ENCODE measurements around the gene LSM14A. TPM values are rescaled to one million over a fixed set of nuclear protein-coding genes. Genes with fewer than 3 reads are reported as not detected.

The LSM14A gene
- total and polyA plus RNA-seq, 2 of the 8 experiments (the other 6 are each of a cell fraction or from before 2014, with no cell fraction given): 117 to 195 TPM

- H4K20me1 ChIP-seq (replicated peaks in 1 of 2; ENCODE audit: control insufficient read depth in 1 of 2, insufficient read depth in 2 of 2, low read length in 2 of 2): no peaks in the 10 kb centered on the region
- POLR2A ChIA-PET (ENCODE audit: partially characterized antibody): interaction anchor here (0.9 to 1.7 kb wide), 2 partner anchors 10 to 37 kb away, joined by 3 to 4 read pairs; no protein-coding TSS in a partner anchor
- no peak for DNase-seq (ENCODE audit: low read depth in 1 of 2, low spot score in 2 of 2)
- no peak for TF ChIP-seq TAF7 (optimal IDR thresholded peaks at IDR 0.05; ENCODE audit: borderline replicate concordance, low read depth, low read length)
- TF ChIP-seq CBX5 (IDR thresholded peaks at IDR 0.05; ENCODE audit: low read depth, low read length): no peak
- no peak for TF ChIP-seq BRCA1 (IDR thresholded peaks at IDR 0.05; ENCODE audit: low read depth, low read length)
- TF ChIP-seq MAX (IDR thresholded peaks at IDR 0.05): no peak
- no peak for TF ChIP-seq CHD2 (IDR thresholded peaks at IDR 0.05; ENCODE audit: low read length)
- no peak for TF ChIP-seq RNF2 (IDR thresholded peaks at IDR 0.05; ENCODE audit: borderline replicate concordance, low read depth, low read length, missing control alignments, poor library complexity, severe bottlenecking)
- no peak for TF ChIP-seq CHD1 (IDR thresholded peaks at IDR 0.05; ENCODE audit: low read depth, low read length)
- no peak for TF ChIP-seq TEAD4 (IDR thresholded peaks at IDR 0.05; ENCODE audit: low read depth, low read length)
- TF ChIP-seq ASH2L (IDR thresholded peaks at IDR 0.05; ENCODE audit: low read length): no peak
Observed at GRCh38 chr19:34246340-34246739, 74.0 kb downstream of the LSM14A start.

More at GRCh38 chr19:34246340-34246739, 74.0 kb downstream of the LSM14A start:
- no peak overlapping the region for H3K18ac ChIP-seq (ENCODE audit: extremely low read depth, low read length)
- H4K91ac ChIP-seq (replicated peaks; ENCODE audit: insufficient read length, low read length): no peak overlapping the region
- no peak overlapping the region for H4K5ac ChIP-seq (ENCODE audit: insufficient read length, low read depth, low read length)
- H3K4me2 ChIP-seq (ENCODE audit: insufficient read depth in 1 of 2, low read depth in 2 of 2, low read length in 2 of 2): no peak overlapping the region
- H3K23ac ChIP-seq (ENCODE audit: insufficient read length): no peak overlapping the region
- H3K9me3 ChIP-seq (ENCODE audit: insufficient read depth in 2 of 2, low read depth in 1 of 2, low read length in 1 of 2): no peaks in the 10 kb centered on the region
- H2BK20ac ChIP-seq (ENCODE audit: low read length): no peak overlapping the region
- no peak overlapping the region for H3K4me3 ChIP-seq (ENCODE audit: extremely low read depth in 1 of 4, insufficient read depth in 2 of 4, low read depth in 3 of 4, low read length in 4 of 4)
- no peak overlapping the region for H3K14ac ChIP-seq (ENCODE audit: insufficient read length)
- no peaks in the 10 kb centered on the region for H3K23me2 ChIP-seq (ENCODE audit: low read depth, low read length)
- peaks cover 0 to 3% (median 0%) of the 10 kb centered on the region in 4 experiments; a peak in 1 of 7 replicates for H3K4me1 ChIP-seq (replicated peaks in 1 of 4; ENCODE audit: control insufficient read depth in 3 of 4, insufficient read depth in 4 of 4, low read length in 3 of 4)
- H2BK12ac ChIP-seq (ENCODE audit: low read depth, low read length): no peak overlapping the region
- 56% methylated on average over 2 of the region's 4 CpGs; no CpG with 5 or more reads in 1 of the 2 experiments for WGBS, 2 experiments (ENCODE audit: extremely low coverage in 1 of 2, insufficient coverage in 1 of 2, insufficient read length in 1 of 2, insufficient replicate concordance in 2 of 2, low coverage in 1 of 2, low lambda C conversion rate in 2 of 2, missing lambda C conversion rate in 1 of 2)
- no peaks in the 10 kb centered on the region for H3K79me1 ChIP-seq (ENCODE audit: low read depth, low read length)
- no peaks in the 10 kb centered on the region for H3K36me3 ChIP-seq (ENCODE audit: control insufficient read depth in 2 of 4, insufficient read depth in 4 of 4, low read length in 3 of 4)
- CTCF ChIA-PET (ENCODE audit: partially characterized antibody): interaction anchor here (1.2 kb wide), 1 partner anchor 8 kb away, joined by 3 read pairs; no protein-coding TSS in a partner anchor
- H3K79me2 ChIP-seq (ENCODE audit: control insufficient read depth in 1 of 2, insufficient read depth in 2 of 2, low read length in 2 of 2): no peaks in the 10 kb centered on the region
- H3K9ac ChIP-seq (replicated peaks in 1 of 4; ENCODE audit: extremely low read depth in 1 of 4, low read depth in 3 of 4, low read length in 3 of 4): no peak overlapping the region
- H2BK15ac ChIP-seq (ENCODE audit: low read length): no peak overlapping the region
- H3K27me3 ChIP-seq (replicated peaks in 1 of 4; ENCODE audit: control insufficient read depth in 3 of 4, extremely low read depth in 1 of 4, insufficient read depth in 3 of 4, low read length in 3 of 4): no peaks in the 10 kb centered on the region
- H2AK5ac ChIP-seq (ENCODE audit: low read depth, low read length): no peak overlapping the region
- no peak overlapping the region for H3K4ac ChIP-seq (replicated peaks; ENCODE audit: insufficient read length, low read depth, low read length)
- H3K56ac ChIP-seq (replicated peaks; ENCODE audit: insufficient read length, low read depth, low read length): no peak overlapping the region
- FAIRE-seq: no peak
- H3K27ac ChIP-seq (ENCODE audit: low read depth, low read length): no peak overlapping the region
- no peak overlapping the region for H4K8ac ChIP-seq (ENCODE audit: extremely low read depth, insufficient read depth, low read length)
- no peak overlapping the region for H2AFZ ChIP-seq (ENCODE audit: low read length)
- H2BK120ac ChIP-seq (replicated peaks; ENCODE audit: low read depth, low read length): no peak overlapping the region
- H2BK5ac ChIP-seq (ENCODE audit: low read depth, low read length): no peak overlapping the region
